GM21447 (cell line): ENCODE measurements around the gene PCDHGA9.
"Not testable (repeated sequence)": the region's sequence is repeated elsewhere in the genome, so short reads cannot be mapped to it uniquely, and the experiment has no call there.

Experiments used
- ATAC-seq: cut with Tn5 transposase; IDR thresholded peaks from one replicate; pipeline ENCODE4 v1.9.1; 2021; ENCODE audit not compliant: unreplicated experiment

Gene PCDHGA9

DNA sequence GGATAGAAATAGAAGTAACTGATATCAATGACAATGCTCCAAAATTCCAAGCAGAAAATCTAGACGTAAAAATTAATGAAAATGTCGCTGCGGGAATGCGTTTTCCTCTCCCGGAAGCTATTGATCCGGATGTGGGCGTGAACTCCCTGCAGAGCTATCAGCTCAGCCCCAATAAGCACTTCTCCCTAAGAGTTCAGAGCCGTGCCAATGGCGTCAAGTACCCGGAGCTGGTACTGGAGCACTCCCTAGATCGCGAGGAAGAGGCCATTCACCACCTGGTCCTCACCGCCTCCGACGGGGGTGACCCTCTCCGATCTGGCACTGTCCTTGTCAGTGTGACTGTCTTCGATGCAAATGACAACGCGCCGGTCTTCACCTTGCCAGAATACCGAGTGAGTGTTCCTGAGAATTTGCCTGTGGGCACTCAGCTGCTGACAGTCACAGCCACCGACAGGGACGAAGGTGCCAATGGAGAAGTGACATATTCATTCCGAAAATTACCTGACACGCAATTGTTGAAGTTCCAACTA lies 11.0 kb downstream of the PCDHGA9 start:
- ATAC-seq, result no peak

DNA sequence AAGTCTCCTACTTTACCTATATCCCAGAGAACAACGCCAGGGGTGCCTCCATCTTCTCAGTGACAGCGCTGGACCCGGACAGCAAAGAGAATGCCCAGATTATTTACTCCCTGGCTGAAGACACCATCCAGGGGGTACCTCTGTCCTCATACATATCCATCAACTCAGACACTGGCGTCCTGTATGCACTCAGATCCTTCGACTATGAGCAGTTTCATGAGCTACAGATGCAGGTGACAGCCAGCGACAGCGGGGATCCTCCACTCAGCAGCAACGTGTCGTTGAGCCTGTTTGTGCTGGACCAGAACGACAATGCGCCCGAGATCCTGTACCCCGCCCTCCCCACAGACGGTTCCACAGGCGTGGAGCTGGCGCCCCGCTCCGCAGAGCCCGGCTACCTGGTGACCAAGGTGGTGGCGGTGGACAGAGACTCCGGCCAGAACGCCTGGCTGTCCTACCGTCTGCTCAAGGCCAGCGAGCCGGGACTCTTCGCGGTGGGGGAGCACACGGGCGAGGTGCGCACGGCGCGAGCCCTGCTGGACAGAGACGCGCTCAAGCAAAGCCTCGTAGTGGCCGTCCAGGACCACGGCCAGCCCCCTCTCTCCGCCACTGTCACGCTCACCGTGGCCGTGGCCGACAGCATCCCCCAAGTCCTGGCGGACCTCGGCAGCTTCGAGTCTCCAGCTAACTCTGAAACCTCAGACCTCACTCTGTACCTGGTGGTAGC lies 12.1 kb downstream of the PCDHGA9 start:
- not testable (repeated sequence) for ATAC-seq

DNA sequence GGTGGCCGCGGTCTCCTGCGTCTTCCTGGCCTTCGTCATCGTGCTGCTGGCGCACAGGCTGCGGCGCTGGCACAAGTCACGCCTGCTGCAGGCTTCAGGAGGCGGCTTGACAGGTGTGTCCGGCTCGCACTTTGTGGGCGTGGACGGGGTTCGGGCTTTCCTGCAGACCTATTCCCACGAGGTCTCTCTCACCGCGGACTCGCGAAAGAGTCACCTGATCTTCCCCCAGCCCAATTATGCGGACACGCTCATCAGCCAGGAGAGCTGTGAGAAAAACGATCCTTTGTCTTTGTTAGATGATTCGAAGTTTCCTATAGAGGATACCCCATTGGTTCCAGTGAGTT lies 12.7 kb downstream of the PCDHGA9 start:
- ATAC-seq, result not testable (repeated sequence)

DNA sequence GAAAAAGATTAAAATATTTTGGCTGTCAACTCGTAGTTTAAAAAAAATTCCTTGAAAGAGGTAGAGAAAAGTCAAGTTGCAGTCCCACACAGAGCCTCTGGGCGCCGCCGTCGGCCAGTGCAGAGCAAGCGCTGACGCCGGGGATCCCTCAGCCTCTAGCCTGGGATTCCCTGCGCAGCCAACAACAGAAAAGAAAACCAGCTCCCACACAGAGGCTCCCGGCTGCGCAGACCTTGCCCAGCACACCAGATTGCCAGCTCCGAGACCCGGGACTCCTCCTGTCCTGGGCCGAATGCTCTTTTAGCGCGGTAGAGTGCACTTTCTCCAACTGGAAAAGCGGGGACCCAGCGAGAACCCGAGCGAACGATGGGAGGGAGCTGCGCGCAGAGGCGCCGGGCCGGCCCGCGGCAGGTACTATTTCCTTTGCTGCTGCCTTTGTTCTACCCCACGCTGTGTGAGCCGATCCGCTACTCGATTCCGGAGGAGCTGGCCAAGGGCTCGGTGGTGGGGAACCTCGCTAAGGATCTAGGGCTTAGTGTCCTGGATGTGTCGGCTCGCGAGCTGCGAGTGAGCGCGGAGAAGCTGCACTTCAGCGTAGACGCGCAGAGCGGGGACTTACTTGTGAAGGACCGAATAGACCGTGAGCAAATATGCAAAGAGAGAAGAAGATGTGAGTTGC lies 15.1 kb downstream of the PCDHGA9 start, which contains the start of gene PCDHGB7:
Gene PCDHGB7 (plus strand): TSS at position 184 of the 679 bp plus-strand sequence. CDS start 183 bp downstream, at position 367.
- ATAC-seq, result peak; percentile 56

DNA sequence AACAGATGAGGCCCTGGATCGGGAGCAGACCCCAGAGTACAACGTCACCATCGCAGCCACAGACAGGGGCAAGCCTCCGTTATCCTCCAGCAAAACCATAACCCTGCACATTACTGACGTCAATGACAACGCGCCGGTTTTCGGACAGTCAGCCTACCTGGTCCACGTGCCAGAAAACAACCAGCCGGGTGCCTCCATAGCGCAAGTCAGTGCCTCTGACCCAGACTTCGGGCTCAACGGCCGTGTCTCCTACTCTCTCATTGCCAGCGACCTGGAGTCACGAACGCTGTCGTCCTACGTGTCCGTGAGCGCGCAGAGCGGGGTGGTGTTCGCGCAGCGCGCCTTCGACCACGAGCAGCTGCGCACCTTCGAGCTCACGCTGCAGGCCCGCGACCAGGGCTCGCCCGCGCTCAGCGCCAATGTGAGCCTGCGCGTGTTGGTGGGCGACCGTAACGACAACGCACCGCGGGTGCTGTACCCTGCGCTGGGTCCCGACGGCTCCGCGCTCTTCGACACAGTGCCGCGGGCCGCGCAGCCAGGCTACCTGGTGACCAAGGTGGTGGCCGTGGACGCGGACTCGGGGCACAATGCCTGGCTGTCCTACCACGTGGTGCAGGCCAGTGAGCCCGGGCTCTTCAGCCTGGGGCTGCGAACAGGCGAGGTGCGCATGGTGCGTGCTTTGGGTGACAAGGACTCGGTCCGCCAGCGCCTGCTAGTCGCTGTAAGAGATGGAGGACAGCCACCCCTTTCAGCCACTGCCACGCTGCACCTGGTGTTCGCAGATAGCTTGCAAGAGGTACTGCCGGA lies 16.7 kb downstream of the PCDHGA9 start:
- no peak for ATAC-seq

DNA sequence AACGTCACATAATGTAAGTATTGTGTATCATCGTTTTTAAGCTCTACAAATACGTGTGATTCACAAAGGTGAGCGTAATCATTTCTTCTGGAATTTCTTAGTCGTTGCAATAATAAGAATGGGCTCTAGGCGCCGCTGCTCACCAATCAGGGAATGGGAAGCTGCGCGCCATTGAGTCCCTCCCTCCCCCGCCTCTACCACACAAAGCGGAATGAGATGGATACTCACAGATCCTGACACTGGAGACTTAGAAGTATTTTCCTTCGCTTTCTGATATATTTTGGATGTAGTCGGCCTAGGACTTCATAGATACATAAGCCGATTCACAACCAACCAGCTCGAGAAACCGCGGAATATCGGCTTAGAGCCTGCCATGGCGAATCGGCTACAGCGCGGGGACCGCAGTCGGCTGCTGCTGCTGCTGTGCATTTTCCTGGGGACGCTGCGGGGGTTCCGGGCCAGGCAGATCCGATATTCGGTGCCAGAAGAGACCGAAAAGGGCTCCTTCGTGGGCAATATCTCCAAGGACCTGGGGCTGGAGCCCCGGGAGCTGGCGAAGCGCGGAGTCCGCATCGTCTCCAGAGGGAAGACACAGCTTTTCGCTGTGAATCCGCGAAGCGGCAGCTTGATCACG lies 18.4 kb downstream of the PCDHGA9 start, which contains the start of gene PCDHGA11:
Gene PCDHGA11 (plus strand): TSS at position 197 of the 634 bp plus-strand sequence. CDS start 177 bp downstream, at position 374.
- ATAC-seq, result no peak

DNA sequence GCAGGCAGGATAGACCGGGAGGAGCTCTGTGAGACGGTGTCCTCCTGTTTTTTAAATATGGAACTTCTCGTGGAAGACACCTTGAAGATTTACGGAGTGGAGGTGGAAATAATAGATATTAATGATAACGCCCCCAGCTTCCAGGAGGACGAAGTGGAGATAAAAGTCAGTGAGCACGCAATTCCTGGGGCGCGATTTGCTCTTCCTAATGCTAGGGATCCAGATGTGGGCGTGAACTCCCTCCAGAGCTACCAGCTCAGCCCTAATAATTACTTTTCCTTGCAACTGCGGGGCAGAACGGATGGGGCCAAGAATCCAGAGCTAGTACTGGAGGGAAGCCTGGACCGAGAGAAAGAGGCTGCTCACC lies 18.9 kb downstream of the PCDHGA9 start:
- ATAC-seq, result no peak

DNA sequence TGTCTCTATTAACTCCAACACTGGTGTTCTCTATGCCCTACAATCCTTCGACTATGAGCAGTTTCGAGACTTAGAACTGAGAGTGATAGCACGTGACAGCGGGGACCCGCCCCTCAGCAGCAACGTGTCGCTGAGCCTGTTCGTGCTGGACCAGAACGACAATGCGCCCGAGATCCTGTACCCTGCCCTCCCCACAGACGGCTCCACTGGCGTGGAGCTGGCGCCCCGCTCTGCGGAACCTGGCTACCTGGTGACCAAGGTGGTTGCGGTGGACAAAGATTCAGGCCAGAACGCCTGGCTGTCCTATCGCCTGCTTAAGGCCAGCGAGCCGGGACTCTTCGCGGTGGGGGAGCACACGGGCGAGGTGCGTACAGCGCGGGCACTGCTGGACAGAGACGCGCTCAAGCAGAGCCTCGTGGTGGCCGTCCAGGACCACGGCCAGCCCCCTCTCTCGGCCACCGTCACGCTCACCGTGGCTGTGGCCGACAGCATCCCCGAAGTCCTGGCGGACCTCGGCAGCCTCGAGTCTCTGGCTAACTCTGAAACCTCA lies 20.2 kb downstream of the PCDHGA9 start:
- no peak for ATAC-seq

DNA sequence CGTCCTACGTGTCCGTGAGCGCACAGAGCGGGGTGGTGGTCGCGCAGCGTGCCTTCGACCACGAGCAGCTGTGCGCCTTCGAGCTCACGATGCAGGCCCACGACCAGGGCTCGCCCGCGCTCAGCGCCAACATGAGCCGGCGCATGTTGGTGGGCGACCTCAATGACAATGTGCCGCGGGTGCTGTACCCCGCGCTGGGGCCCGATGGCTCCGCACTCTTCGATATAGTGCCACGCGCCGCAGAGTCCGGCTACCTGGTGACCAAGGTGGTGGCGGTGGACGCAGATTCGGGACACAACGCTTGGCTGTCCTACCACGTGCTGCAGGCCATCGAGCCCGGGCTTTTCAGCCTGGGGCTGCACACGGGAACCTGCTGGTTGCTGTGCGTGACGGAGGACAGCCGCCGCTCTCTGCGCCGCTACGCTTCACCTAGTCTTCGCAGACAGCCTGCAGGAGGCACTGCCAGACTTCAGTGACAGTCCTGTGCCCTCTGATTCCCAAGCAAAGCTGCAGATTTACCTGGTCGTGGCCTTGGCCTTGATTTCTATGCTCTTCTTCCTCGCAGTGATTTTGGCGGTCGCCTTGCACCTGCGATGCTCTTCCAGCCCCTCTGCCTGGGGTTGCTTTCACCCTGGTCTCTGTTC lies 25.3 kb downstream of the PCDHGA9 start:
- ATAC-seq, result no peak

DNA sequence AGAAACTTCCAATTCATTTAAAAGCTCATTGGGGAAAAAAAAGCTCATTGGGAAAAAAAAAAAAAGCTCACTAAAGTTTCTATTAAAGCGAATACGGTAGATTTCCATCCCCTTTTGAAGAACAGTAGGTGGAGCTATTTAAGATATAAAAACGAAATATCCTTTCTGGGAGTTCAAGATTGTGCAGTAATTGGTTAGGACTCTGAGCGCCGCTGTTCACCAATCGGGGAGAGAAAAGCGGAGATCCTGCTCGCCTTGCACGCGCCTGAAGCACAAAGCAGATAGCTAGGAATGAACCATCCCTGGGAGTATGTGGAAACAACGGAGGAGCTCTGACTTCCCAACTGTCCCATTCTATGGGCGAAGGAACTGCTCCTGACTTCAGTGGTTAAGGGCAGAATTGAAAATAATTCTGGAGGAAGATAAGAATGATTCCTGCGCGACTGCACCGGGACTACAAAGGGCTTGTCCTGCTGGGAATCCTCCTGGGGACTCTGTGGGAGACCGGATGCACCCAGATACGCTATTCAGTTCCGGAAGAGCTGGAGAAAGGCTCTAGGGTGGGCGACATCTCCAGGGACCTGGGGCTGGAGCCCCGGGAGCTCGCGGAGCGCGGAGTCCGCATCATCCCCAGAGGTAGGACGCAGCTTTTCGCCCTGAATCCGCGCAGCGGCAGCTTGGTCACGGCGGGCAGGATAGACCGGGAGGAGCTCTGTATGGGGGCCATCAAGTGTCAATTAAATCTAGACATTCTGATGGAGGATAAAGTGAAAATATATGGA lies 27.9 kb downstream of the PCDHGA9 start, which contains the start of gene PCDHGA12:
Gene PCDHGA12 (plus strand): TSS at position 176 of the 782 bp plus-strand sequence. CDS start 253 bp downstream, at position 429.
- peak; percentile 90 for ATAC-seq

DNA sequence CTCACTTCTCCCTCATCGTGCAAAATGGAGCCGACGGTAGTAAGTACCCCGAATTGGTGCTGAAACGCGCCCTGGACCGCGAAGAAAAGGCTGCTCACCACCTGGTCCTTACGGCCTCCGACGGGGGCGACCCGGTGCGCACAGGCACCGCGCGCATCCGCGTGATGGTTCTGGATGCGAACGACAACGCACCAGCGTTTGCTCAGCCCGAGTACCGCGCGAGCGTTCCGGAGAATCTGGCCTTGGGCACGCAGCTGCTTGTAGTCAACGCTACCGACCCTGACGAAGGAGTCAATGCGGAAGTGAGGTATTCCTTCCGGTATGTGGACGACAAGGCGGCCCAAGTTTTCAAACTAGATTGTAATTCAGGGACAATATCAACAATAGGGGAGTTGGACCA lies 28.7 kb downstream of the PCDHGA9 start:
- no peak for ATAC-seq

DNA sequence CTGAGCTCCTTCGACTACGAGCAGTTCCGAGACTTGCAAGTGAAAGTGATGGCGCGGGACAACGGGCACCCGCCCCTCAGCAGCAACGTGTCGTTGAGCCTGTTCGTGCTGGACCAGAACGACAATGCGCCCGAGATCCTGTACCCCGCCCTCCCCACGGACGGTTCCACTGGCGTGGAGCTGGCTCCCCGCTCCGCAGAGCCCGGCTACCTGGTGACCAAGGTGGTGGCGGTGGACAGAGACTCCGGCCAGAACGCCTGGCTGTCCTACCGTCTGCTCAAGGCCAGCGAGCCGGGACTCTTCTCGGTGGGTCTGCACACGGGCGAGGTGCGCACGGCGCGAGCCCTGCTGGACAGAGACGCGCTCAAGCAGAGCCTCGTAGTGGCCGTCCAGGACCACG lies 29.7 kb downstream of the PCDHGA9 start:
- ATAC-seq, result not testable (repeated sequence)

DNA sequence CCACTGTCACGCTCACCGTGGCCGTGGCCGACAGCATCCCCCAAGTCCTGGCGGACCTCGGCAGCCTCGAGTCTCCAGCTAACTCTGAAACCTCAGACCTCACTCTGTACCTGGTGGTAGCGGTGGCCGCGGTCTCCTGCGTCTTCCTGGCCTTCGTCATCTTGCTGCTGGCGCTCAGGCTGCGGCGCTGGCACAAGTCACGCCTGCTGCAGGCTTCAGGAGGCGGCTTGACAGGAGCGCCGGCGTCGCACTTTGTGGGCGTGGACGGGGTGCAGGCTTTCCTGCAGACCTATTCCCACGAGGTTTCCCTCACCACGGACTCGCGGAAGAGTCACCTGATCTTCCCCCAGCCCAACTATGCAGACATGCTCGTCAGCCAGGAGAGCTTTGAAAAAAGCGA lies 30.1 kb downstream of the PCDHGA9 start:
- ATAC-seq, result not testable (repeated sequence)

DNA sequence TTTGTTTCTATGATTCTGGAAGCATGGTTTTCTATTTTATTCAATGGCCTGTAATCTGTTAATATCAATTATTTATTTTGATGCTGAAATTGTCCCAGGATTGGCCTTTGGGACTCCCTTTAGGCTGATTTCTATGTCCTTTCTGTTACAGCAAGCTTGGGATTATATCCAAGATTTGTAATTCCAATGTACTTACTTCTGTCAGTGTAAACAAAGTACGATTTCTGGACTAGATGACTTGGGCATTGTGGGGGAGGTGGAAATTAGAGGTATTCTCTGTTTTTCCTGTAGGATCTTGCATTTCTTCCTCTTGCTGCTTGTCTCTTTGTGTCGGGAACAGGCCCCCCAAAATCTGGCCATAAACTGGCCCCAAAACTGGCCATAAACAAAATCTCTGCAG lies 31.4 kb downstream of the PCDHGA9 start:
- no peak for ATAC-seq

DNA sequence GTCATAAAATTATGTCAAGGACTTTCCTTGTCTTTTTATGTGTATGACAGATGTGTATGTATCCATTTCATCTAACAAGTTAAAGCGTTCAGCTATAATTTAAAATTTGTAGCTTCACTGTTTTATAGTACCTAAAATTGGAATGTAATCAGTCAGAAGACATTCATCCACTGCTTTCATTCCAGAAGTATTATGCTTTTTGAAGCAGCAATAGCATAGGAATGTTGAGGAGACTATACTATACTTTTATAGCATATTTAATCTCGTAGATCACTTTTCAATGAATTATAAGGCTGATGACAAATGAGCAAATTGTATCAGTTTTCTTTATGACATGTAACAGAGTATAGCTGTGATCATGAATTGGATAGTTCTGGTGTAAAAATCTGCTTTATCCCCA lies 34.6 kb downstream of the PCDHGA9 start:
- no peak for ATAC-seq

DNA sequence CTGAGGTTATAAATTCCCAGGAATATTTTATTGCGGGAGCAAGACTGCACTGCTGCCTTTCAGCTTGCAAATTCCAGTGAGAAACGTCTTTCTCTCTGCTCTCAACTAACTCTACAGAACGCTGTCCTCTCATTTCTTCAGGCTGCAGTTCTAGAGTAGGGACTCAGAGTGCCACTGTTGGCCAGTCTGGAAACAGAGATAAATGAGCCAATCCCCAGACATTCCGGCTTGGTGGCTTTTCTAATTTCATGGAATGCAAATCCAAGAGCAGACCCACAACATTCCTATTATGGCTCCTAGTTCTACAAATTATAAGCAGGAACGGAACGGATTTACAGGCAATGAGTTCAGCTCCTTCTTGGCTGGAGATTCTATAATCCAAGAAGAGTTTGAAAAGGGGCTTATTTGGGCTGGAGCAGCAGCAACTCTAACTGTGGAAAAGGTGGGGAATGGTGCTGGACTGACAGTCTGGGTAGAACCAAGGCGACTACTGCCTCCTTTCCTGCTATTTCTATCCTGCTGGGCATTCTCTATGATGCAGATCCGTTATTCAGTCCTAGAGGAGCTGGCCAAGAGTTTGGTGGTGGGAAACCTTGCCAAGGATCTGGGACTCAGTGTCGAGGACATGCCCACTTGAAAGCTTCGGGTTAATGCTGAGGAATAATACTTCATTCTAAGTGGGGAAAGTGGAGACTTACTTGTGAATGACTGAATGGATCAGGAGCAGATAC lies 37.0 kb downstream of the PCDHGA9 start:
- no peak for ATAC-seq

DNA sequence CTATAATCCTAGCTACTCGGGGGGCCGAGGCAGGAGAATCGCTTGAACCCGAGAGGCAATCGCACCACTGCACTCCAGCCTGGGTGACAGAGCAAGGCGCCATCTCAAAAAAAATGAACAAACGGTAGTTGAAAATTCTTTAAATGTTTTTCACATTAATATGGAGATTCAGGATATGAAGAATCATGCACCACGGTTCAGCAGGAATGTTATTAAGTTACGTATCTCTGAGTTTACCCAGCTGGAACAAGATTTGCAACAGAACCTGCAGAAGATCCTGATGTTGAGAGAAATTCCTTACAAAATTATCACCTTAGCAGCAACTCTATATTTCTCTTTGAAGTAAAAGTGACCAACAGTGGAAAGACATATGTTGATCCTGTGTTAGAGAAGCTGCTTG lies 37.8 kb downstream of the PCDHGA9 start:
- no peak for ATAC-seq

DNA sequence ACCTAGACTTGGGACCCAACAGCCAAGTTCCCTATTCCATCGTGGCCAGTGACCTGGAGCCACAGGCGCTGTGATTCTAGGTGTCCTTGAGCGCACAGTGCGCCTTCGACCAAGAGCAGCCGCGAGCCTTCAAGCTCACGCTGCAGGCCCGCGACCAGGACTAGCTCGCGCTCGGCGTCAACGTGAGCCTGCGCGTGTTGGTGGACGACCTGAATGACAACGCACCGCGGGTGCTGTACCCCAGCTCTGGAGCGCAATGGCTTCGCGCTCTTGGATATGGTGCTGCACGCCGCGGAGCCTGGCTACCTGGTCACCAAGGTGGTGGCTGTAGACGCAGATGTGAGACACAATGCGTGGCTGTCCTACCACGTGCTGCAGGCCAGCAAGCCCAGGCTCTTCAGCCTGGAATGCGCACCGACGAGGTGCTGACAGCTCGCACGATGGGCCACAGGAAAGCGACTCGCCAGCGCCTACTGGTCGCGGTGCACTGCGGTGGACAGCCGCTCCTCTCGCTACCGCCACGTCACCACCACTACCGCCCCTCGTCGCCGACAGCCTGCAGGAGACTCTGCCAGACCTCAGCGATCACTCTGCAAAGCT lies 39.1 kb downstream of the PCDHGA9 start:
- no peak for ATAC-seq
